Retina (tissue), 1 donor: ENCODE measurements around the gene CCDC184.
"Not testable (repeated sequence)": the region's sequence is repeated elsewhere in the genome, so short reads cannot be mapped to it uniquely, and the experiment has no call there.

Experiments used
- DNase-seq: peaks from one replicate; pipeline ENCODE4 v3.0.0-alpha.2; 2016

The CCDC184 gene

DNA sequence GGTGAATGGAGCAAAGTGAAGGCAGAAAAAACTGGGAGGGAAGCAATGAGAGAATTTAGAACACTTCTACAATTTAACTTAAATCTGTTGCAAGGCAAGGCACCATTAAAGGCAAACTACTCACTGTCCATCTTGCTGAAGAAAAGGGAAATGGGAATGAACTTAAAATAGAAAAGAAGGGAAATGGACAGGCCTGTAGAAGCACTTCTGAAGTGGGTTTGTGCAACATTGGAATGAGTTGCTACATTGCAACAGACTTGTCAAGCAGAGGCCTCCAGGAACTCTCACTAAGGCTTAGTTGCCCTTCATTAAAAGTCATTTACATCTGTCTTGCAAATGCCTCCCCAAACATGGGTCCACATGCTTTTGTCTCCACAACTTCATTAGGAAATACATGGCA lies 33.3 kb downstream of the CCDC184 start:
- no peak for DNase-seq

DNA sequence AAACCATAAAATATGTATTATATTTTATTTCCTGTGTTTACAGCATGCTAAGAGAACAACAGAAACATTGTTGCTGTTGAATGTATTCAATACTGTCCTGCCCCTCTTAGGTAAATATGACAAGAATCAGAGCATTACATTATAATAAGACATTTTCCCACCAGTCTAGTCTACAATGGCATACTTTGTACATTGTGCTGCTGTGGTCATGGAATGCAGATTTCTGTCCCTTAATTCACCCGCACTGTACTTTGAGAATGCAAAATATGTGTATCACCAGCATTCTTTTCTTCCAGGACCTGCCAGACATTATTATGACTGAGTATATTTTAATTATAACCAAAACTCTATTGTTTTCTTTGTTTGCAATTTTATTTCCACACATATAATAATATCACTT lies 36.2 kb downstream of the CCDC184 start:
- no peak for DNase-seq

DNA sequence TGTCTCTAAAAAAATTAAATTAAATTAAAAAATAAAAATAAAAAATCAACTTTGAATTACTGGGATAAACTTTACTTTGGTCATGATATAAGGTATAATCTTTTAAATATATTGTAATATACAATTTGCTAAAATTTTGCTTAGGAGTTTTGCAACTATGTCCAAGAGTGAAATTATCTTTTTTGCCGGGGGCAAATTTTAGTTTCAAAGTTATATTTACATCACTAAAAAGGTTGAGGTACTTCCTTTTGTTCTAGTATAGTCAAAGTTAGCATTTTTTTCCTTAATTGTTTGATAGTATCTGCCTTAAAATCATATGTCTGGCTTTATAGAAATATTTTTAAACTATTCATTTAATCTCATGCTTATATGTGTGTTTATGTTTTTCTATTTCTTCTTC lies 37.3 kb downstream of the CCDC184 start:
- DNase-seq = no peak

DNA sequence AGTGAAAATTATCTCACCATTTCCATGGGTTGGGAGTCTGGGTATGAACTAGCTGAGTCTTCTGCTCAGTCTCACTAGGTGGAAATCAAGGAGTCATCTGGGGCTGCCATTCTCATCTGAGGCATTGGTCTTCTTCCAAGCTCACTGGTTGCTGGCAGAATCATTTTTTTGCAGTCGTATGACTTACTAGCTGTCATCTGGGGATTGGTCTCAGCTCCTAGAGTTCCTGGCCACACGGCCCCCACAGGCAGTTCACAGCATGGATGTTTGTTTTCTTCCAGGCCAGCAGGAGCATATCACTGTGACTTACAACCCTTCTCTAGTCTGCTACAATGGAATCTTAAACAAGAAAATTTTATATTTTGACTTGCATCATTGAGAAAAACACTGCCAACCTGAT lies 38.2 kb downstream of the CCDC184 start:
- no peak for DNase-seq

DNA sequence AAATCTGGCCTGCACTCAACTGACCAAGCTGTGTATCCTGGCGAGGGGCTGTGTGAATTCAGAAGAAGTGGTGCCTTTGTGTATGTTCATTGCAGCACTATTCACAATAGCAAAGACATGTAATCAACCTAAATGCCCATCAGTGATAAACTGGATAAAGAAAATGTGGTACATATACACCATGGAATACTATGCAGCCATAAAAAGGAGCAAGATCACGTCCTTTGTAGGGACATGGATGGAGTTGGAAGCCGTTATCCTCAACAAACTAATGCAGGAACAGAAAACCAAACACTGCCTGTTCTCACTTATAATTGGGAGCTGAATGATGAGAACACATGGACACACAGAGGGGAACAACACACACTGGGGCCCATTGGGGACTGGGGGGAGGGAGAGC lies 41.1 kb downstream of the CCDC184 start:
- DNase-seq = not testable (repeated sequence)

DNA sequence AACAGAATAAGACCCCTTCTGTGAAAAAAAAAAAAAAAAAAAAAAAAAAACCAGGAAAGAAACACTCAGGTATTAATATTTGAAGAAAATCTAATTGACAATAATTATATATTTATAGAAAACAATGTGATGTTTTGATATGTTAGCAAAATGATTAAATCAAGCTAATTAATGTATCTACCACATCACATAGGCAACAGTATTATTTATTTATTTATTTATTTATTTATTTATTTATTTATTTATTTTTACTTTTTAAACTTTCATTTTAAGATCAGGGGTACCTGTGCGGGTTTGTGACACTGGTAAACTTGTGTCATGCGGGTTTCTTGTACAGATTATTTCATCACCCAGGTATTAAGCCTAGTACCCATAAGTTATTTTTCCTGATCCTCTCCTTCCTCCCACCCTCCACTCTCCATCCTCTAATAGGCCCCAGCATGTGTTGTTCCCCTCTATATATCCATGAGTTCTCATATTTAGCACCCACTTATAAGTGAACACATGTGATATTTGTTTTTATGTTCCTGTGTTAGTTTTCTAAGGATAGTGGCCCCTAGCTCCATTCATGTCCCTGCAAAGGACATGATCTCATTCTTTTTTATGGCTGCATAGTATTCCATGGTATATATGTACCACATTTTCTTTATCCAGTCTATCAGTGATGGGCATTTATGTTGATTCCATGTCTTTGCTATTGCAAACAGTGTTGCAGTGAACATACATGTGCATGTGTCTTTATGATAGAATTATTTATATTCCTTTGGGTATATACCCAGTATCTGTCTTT lies 47.9 kb downstream of the CCDC184 start:
- not testable (repeated sequence) for DNase-seq
